Measurements from ENCODE around the gene LDLRAD3.

DNA sequence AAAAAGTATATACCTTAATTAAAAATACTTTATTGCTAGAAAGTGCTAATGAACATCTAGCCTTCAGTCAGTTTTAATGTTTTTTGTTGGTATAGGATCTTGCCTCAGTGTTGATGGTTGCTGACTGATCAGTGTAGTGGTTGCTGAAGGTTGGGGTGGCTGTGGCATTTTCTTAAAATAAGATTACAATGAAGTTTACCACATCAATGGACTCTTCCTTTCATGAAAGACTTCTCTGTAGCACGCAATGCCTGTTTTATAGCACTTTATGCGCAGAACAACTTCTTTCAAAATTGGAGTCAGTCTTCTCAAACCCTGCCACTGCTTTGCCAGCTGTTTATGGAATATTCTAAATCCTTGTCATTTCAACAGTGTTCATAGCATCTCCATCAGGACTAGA is 50.6 kb downstream of the LDLRAD3 start:
- no peak for TF ChIP-seq EZH2 (IDR thresholded peaks at IDR 0.05; ENCODE audit: insufficient read depth, low read length)
- TF ChIP-seq, protein P1, sequence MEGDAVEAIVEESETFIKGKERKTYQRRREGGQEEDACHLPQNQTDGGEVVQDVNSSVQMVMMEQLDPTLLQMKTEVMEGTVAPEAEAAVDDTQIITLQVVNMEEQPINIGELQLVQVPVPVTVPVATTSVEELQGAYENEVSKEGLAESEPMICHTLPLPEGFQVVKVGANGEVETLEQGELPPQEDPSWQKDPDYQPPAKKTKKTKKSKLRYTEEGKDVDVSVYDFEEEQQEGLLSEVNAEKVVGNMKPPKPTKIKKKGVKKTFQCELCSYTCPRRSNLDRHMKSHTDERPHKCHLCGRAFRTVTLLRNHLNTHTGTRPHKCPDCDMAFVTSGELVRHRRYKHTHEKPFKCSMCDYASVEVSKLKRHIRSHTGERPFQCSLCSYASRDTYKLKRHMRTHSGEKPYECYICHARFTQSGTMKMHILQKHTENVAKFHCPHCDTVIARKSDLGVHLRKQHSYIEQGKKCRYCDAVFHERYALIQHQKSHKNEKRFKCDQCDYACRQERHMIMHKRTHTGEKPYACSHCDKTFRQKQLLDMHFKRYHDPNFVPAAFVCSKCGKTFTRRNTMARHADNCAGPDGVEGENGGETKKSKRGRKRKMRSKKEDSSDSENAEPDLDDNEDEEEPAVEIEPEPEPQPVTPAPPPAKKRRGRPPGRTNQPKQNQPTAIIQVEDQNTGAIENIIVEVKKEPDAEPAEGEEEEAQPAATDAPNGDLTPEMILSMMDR (IDR thresholded peaks at IDR 0.05; ENCODE audit: insufficient read depth, low read depth, low read length): no peak
